ENCODE data around the gene GNB4.

DNA sequence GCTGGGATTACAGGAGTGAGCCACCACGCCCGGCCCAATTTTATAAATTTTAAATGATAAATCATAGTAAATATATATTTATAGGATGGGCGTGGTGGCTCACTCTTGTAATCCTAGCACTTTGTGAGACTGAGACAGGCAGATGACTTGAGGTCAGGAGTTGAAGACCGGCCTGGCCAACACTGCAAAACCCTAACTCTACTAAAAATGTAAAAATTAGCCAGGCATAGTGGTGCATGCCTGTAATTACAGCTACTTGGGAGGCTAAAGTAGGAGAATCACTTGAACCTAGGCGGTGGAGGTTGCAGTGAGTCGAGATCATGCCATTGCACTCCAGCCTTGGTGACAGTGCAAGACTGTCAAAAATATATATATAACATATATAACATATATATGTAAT lies 77.3 kb downstream of the GNB4 start:
- TF ChIP-seq, protein P1, sequence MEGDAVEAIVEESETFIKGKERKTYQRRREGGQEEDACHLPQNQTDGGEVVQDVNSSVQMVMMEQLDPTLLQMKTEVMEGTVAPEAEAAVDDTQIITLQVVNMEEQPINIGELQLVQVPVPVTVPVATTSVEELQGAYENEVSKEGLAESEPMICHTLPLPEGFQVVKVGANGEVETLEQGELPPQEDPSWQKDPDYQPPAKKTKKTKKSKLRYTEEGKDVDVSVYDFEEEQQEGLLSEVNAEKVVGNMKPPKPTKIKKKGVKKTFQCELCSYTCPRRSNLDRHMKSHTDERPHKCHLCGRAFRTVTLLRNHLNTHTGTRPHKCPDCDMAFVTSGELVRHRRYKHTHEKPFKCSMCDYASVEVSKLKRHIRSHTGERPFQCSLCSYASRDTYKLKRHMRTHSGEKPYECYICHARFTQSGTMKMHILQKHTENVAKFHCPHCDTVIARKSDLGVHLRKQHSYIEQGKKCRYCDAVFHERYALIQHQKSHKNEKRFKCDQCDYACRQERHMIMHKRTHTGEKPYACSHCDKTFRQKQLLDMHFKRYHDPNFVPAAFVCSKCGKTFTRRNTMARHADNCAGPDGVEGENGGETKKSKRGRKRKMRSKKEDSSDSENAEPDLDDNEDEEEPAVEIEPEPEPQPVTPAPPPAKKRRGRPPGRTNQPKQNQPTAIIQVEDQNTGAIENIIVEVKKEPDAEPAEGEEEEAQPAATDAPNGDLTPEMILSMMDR (IDR thresholded peaks at IDR 0.05), result no peak
- TF ChIP-seq POLR2A (IDR thresholded peaks at IDR 0.05), result no peak
